Measurements from ENCODE around the gene DDIT3. TPM values are rescaled to one million over a fixed set of nuclear protein-coding genes. Genes with fewer than 3 reads are reported as not detected.

Gene DDIT3
- total RNA-seq, 2 experiments from 2014 or later: 28.0 TPM

GRCh38 chr12:57525615-57526383, 5.5 kb upstream of the DDIT3 start:
- no peaks in the 10 kb centered on the region for H3K9me3 Mint-ChIP-seq

GRCh38 chr12:57524814-57525614, 4.7 kb upstream of the DDIT3 start:
- Mint-ChIP-seq H3K27me3 (no peaks in the 10 kb centered on the region), H3K27ac (peak overlapping the region; percentile 91), H3K9me3 (no peaks in the 10 kb centered on the region), H3K4me3 (peak overlapping the region; percentile 95), H3K36me3 (ENCODE audit: low read depth) (peaks cover 26% of the 10 kb centered on the region), H3K4me1 (ENCODE audit: low read depth) (peaks cover 43% of the 10 kb centered on the region)
- TF ChIP-seq CTCF (IDR thresholded peaks at IDR 0.05): no peak
- DNase-seq (peak; percentile 27), ATAC-seq (no peak)
- ChIA-PET CTCF (interaction anchor here (0.6 to 2.3 kb wide), 10 partner anchors 9 to 231 kb away, joined by 3 to 14 read pairs (median 3); no protein-coding TSS in a partner anchor), POLR2A (interaction anchor here (0.6 to 6.9 kb wide), 7 partner anchors 10 to 168 kb away, joined by 3 to 46 read pairs (median 3); partner anchors contain the start of gene DCTN2)
- intact Hi-C loops (cut with micrococcal nuclease): loop anchor here (5.0 kb wide), 1 partner anchor 48 kb away; the partner anchor contains the start of gene ARHGAP9

More at GRCh38 chr12:57525615-57526383, 5.5 kb upstream of the DDIT3 start:
- ChIA-PET CTCF (interaction anchor here (0.6 to 2.3 kb wide), 4 partner anchors 8 to 67 kb away, joined by 3 to 14 read pairs (median 3); no protein-coding TSS in a partner anchor), POLR2A (interaction anchor here (0.6 to 6.9 kb wide), 4 partner anchors 9 to 45 kb away, joined by 3 to 46 read pairs (median 9); partner anchors contain the start of gene DCTN2)
- peak overlapping the region; percentile 57 for H3K27ac Mint-ChIP-seq
- H3K4me3 Mint-ChIP-seq: no peak overlapping the region
- peaks cover 42% of the 10 kb centered on the region for H3K4me1 Mint-ChIP-seq (ENCODE audit: low read depth)
- no peak for ATAC-seq
- DNase-seq: no peak
- H3K27me3 Mint-ChIP-seq: no peaks in the 10 kb centered on the region
- intact Hi-C loops (cut with micrococcal nuclease): no loop called here
- TF ChIP-seq CTCF (IDR thresholded peaks at IDR 0.05): no peak
- H3K36me3 Mint-ChIP-seq (ENCODE audit: low read depth): peaks cover 23% of the 10 kb centered on the region

GRCh38 chr12:57523706-57524614, 3.6 kb upstream of the DDIT3 start:
- peak; percentile 46 for DNase-seq
- ChIA-PET CTCF (interaction anchor here (0.8 to 2.3 kb wide), 10 partner anchors 9 to 232 kb away, joined by 3 to 14 read pairs (median 3); no protein-coding TSS in a partner anchor), POLR2A (interaction anchor here (0.6 to 6.9 kb wide), 11 partner anchors 9 to 169 kb away, joined by 3 to 46 read pairs (median 3); no protein-coding TSS in a partner anchor)
- ATAC-seq: no peak
- Mint-ChIP-seq H3K27me3 (no peaks in the 10 kb centered on the region), H3K9me3 (no peaks in the 10 kb centered on the region), H3K27ac (peak overlapping the region; percentile 91), H3K4me1 (ENCODE audit: low read depth) (peaks cover 49% of the 10 kb centered on the region), H3K4me3 (peak overlapping the region; percentile 95), H3K36me3 (ENCODE audit: low read depth) (peaks cover 29% of the 10 kb centered on the region)
- intact Hi-C loops (cut with micrococcal nuclease): loop anchor here (5.0 kb wide), 1 partner anchor 47 kb away; the partner anchor contains the start of gene ARHGAP9
- TF ChIP-seq CTCF (IDR thresholded peaks at IDR 0.05): no peak

- POLR2A ChIA-PET: interaction anchor here (0.6 to 6.9 kb wide), 8 partner anchors 8 to 104 kb away, joined by 3 to 46 read pairs (median 3); no protein-coding TSS in a partner anchor
- CTCF ChIA-PET: interaction anchor here (1.0 to 2.3 kb wide), 4 partner anchors 62 to 233 kb away, joined by 3 to 14 read pairs (median 5); no protein-coding TSS in a partner anchor
- ATAC-seq (no peak), DNase-seq (no peak)
- H3K27me3 Mint-ChIP-seq: no peaks in the 10 kb centered on the region
- peaks cover 33% of the 10 kb centered on the region for H3K36me3 Mint-ChIP-seq (ENCODE audit: low read depth)
- H3K9me3 Mint-ChIP-seq: no peaks in the 10 kb centered on the region
- H3K4me3 Mint-ChIP-seq: peak overlapping the region; percentile 95
- H3K4me1 Mint-ChIP-seq (ENCODE audit: low read depth): peaks cover 56% of the 10 kb centered on the region
- H3K27ac Mint-ChIP-seq: peak overlapping the region; percentile 91
- intact Hi-C loops (cut with micrococcal nuclease): loop anchor here (5.0 kb wide), 1 partner anchor 46 kb away; the partner anchor contains the start of gene ARHGAP9
- TF ChIP-seq CTCF (IDR thresholded peaks at IDR 0.05): no peak
Measured at GRCh38 chr12:57522887-57523705, 2.8 kb upstream of the DDIT3 start.

Data from activated CD8-positive, alpha-beta T cell treated with anti-CD3 and anti-CD28 coated beads for 36 hours (primary cell).